ENCODE measurements around the gene ADARB2. TPM values are rescaled to one million over a fixed set of nuclear protein-coding genes. Genes with fewer than 3 reads are reported as not detected.

Gene ADARB2
- total RNA-seq, 1 experiment from 2014 or later: not detected

DNA sequence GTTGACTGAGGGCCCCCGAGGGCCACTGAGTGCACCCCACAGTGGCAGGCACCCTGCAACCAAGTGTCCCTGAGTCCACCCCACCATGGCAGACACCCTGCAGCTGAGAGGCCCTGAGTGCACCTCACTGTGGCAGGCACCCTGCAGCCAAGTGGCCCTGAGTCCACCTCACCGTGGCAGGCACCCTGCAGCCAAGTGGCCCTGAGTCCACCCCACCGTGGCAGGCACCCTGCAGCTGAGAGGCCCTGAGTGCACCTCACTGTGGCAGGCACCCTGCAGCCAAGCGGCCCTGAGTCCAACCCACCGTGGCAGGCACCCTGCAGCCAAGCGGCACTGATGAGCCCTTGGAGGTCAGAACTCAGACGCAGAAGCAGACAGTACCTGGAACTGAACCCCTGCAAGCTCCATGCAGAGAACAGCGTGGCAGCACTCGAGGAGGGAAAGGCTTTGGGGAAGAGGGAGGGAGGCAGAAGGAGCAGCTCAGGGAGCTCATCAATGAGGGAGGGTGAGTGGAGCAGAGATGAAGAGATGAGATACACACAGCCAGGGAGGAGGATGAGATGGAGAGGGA is 524.7 kb downstream of the ADARB2 start:
- in situ Hi-C loops (cut with HindIII; ENCODE audit: low pct_unique_long_range_greater_than_20kb, low sequenced_read_pairs): no loop called here
- no peak for DNase-seq (ENCODE audit: low read depth)

- DNase-seq (ENCODE audit: low read depth): no peak
- in situ Hi-C loops (cut with HindIII; ENCODE audit: low pct_unique_long_range_greater_than_20kb, low sequenced_read_pairs): no loop called here
These were observed 525.3 kb downstream of the ADARB2 start for GRCh38 chr10:1211844-1212570.

- in situ Hi-C loops (cut with HindIII; ENCODE audit: low pct_unique_long_range_greater_than_20kb, low sequenced_read_pairs): no loop called here
- no peak for DNase-seq (ENCODE audit: low read depth)
These were observed 526.7 kb downstream of the ADARB2 start for GRCh38 chr10:1210667-1211066.

DNA sequence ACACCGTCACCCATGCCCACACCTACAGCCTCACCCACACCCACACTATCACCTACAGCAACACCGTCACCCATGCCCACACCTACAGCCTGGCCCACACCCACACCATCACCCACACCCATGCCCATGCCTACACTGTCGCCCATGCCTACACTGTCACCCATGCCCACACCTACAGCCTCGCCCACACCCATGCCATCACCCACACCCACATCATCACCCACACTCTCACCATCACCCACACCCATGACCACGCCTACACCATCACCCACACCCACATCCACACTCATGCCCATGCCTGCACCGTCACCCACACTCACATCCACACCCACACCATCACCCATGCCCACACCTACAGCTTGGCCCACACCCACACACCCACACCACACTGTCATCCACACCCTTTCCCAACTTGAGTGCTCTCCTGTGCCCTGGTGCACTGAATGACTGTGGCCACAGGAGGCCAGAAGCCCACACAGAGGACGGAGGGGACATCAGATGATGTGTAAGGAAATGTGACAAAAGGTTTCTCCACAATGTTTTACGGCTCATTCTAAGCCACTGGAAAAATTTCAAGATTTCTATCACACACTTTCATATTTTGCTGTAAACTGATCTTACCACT is 527.9 kb downstream of the ADARB2 start:
- no peak for DNase-seq (ENCODE audit: low read depth)
- in situ Hi-C loops (cut with HindIII; ENCODE audit: low pct_unique_long_range_greater_than_20kb, low sequenced_read_pairs): no loop called here

- no peak for DNase-seq (ENCODE audit: low read depth)
- in situ Hi-C loops (cut with HindIII; ENCODE audit: low pct_unique_long_range_greater_than_20kb, low sequenced_read_pairs): no loop called here
These were observed 528.7 kb downstream of the ADARB2 start for GRCh38 chr10:1208366-1209311.

DNA sequence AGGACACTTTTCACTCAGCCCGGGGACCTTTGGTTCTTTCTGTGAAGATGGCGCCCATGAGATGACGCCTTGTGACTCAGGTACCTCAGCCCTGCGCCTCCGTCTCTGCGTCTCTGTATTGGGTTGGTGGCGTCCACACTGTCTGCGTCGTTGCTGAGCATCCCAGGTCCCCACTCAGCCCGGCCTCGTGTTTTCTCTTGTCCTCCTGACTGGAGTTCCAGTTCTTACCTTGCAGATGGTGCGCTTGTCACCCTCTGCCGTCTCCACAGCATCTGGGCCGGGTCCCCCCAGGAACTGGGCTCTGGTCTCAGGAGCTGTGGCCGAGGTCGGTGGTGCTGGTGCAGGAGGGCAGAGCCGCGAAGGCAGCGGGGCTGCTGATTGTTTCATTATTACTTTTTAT is 530.7 kb downstream of the ADARB2 start:
- in situ Hi-C loops (cut with HindIII; ENCODE audit: low pct_unique_long_range_greater_than_20kb, low sequenced_read_pairs): no loop called here
- DNase-seq (ENCODE audit: low read depth): no peak

- no peak for DNase-seq (ENCODE audit: low read depth)
- in situ Hi-C loops (cut with HindIII; ENCODE audit: low pct_unique_long_range_greater_than_20kb, low sequenced_read_pairs): no loop called here
These were observed 531.2 kb downstream of the ADARB2 start for GRCh38 chr10:1206101-1206500.

GRCh38 chr10:1205450-1206030 is 531.8 kb downstream of the ADARB2 start:
- DNase-seq (ENCODE audit: low read depth): no peak
- in situ Hi-C loops (cut with HindIII; ENCODE audit: low pct_unique_long_range_greater_than_20kb, low sequenced_read_pairs): no loop called here

DNA sequence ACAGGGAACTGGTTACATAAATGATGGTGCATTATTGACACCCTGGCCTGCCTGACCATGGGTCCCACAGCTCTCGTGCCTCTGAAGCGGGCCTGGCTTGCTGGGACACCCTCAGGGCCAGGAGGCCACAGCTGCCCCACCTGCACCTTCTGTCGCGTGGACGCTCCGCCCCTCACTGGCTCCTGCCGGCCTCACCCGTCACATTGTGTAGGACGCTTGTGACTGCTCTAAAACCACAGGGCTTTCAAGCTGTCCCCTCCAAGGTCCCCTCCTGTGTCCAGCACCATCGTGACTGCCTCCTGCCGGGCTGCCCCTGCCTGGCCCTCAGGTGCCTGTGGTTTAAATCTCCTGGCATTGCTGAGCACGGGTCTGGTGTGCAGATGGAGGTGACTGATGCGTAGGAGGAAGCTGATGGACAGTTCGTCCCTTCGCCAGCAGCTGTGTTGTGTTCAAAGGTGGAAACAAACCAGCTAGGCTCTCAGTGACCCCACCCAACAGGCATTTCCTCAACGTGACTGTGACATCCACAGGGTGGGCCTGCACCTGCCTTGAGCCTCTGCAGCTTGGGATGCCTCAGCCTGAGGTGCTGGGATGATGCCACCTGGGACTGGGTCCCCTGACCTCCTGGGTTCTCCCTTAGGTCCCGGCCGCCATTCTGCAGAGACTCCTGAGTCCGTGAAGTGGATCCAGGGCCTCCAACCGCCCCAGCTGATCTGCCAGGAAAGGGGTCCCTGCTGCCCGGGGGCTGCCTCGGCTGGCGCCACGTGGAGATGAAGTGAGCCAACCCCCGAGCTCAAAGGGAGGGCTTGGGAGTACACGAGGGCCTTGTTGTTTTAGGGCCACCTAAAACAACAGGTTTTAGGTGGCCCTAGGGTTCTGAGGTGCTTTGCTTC is 532.6 kb downstream of the ADARB2 start:
- no peak for DNase-seq (ENCODE audit: low read depth)
- in situ Hi-C loops (cut with HindIII; ENCODE audit: low pct_unique_long_range_greater_than_20kb, low sequenced_read_pairs): no loop called here

DNA sequence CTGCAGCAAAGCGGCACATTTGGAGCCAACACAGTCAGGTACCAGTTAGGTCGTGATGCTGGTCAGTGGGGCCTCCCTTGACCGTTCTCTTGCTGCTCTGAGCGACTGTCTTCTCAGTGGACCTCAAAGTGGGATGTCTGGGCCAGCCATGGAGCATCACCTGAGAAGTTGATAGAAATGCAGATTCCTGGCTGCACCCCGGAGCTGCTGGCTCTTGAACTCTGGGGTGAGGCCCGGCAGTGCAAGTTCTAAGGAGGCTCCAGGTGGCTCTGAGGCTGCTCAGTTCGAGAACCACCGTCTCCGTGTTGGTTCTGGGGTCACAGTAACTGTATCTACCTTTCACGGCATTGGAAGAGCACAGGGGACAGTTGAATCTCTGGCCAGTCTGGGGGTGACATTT is 533.6 kb downstream of the ADARB2 start:
- in situ Hi-C loops (cut with HindIII; ENCODE audit: low pct_unique_long_range_greater_than_20kb, low sequenced_read_pairs): no loop called here
- no peak for DNase-seq (ENCODE audit: low read depth)

DNA sequence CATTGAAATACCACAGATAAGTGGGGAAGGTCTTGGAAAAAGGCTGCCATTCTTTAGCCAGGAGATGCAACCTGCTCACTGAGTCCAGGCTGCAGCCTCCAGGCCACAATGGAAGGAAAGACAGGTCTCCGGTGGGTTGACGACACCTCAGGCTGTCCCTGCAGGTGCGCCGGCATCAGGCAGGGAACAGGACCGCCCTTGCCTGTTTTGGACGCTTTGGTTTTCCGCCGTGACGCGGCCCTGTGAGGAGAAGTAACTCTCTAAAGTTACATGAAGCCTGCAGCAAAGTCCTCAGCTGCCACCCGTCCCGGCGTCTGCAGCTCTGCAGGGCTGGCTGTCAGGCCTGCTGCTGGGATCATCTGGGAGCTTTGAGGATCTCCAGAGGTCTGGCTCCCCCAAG is 534.1 kb downstream of the ADARB2 start:
- in situ Hi-C loops (cut with HindIII; ENCODE audit: low pct_unique_long_range_greater_than_20kb, low sequenced_read_pairs): no loop called here
- DNase-seq (ENCODE audit: low read depth): no peak

DNA sequence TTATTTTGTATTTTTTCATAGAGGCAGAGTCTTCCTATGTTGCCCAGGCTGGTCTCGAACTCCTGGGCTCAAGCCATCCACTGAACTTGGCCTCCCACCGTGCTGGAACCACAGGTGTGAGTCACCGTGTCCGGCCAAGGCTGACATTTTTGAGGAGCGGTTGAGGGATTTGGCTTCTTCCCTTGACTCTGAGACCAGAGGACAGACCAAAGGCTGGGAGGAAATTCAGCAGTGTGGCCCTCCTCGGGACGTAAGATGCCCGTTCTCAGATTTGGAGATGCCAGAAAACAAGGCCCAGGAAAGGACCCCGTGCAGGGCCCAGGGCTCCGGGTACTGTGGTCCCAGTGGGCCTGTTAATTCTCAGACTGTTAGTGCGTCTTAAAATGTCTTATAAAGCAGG is 535.0 kb downstream of the ADARB2 start:
- DNase-seq (ENCODE audit: low read depth): no peak
- in situ Hi-C loops (cut with HindIII; ENCODE audit: low pct_unique_long_range_greater_than_20kb, low sequenced_read_pairs): no loop called here

DNA sequence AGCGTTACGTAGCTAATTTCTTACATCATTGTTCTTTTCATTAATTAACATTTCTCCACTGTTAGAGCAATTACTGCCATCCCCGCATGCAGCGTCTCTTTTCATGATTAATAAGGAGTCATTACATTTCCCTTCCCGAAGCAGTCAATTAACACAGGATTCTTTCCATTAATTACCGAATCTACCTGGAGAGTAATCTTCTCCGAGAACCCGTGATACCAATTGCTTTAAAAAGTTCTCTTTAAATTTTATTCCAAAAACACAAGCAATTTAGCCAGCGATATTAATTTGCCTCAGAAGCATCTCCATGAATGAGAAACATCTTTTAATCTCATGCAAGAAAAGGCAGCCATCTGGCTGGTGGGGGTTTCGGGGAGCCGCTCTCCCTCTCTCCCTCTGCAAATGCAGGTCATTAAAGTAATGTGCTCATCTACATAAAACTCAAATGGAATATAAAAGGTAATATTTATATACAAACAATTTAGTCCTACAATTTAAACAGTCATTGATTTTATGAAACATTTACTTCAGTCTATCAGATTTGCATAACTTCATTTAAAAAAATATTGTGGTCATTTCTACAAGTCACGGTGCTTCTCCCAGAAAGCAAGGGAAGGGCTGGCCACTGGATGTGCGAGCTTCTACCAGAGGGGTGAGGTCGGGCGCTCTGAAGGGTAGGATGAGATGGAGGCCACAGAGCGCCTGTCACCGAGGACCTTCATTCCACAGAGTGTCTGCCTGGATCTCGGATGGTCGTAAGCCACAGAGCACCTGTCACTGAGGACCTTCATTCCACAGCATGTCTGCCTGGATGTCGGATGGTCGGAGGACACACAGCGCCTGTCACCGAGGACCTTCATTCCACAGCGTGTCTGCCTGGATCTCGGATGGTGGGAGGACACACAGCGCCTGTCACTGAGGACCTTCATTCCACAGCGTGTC is 536.2 kb downstream of the ADARB2 start:
- in situ Hi-C loops (cut with HindIII; ENCODE audit: low pct_unique_long_range_greater_than_20kb, low sequenced_read_pairs): no loop called here
- no peak for DNase-seq (ENCODE audit: low read depth)

DNA sequence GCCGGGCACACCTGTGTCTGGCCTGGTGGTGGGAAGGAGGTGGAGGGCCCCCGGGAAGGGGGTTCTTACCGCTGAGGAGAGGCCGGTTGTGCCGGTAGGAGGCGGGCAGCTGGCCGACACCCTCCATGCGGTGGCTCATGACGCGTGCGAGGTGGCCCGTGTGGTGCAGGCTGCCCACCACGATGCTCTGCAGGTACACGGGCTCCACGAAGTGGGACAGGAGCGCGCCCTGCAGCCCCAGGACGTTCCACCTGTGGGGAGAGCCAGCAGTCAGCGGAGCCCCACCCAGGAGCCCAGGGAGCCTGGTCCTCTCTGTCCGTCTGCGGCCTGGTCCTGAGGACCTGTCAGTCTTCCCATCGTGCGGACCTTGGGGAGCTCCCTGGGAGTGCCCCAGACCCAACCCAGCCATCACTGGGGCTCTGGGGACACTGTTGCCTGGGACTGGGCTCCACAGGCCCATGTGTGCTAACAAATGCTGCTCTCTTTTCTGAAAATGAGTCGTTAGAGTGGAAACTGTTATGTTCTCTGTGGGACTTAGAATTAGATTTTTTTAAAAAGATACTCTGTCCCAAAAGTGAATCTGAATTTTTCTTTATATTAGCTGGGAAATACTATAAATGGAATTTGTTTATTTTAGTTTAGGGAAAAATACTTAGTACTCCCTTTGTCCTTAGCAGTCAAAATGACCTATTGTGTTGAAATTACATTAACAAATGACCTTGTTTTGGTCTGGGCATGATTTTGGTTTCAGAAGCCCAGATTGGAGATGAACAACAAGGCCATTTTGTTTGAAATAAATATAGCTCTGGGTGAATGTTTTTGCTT is 537.2 kb downstream of the ADARB2 start:
- in situ Hi-C loops (cut with HindIII; ENCODE audit: low pct_unique_long_range_greater_than_20kb, low sequenced_read_pairs): no loop called here
- no peak for DNase-seq (ENCODE audit: low read depth)

DNA sequence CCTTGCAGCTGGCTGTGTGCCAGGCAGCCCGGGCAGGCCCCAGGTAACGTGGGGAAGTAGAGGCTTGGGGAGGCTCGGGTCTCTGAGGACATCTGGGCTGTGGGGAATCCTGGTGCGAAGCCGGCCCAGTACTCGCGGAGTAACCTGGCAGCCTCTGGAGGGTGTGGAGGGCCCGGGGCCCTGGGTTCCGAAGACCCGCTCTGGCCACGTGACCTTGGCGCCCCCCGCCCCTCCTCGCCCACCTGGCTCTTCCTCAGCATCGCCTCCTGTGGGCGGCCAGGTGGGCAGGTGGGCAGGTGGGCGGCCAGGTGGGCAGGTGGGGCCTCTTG is 538.0 kb downstream of the ADARB2 start:
- DNase-seq (ENCODE audit: low read depth): no peak
- in situ Hi-C loops (cut with HindIII; ENCODE audit: low pct_unique_long_range_greater_than_20kb, low sequenced_read_pairs): no loop called here
